NT2/D1 (cell line): ENCODE data around the gene KMT2C.
"Not testable (repeated sequence)": the region's sequence is repeated elsewhere in the genome, so short reads cannot be mapped to it uniquely, and the experiment has no call there.

Experiments used
- DNase-seq: peaks from one replicate; pipeline ENCODE4 v3.0.0-alpha.2; 2011; ENCODE audit warnings: low read depth, low spot score
- H3K27me3 ChIP-seq: 2 replicates; pipeline ENCODE4 v1.6.0; 2011; ENCODE audit warnings: mild to moderate bottlenecking; ENCODE audit not compliant: insufficient read length, insufficient read depth
- H3K36me3 ChIP-seq: 2 replicates; pipeline ENCODE4 v1.6.1; 2011; ENCODE audit warnings: mild to moderate bottlenecking, low read length, mixed read lengths; ENCODE audit not compliant: insufficient read depth, insufficient read length
- H3K4me1 ChIP-seq: 2 replicates; pipeline ENCODE4 v1.5.1; 2011; ENCODE audit not compliant: insufficient read depth, insufficient read length
- H3K4me3 ChIP-seq: 2 replicates; pipeline ENCODE4 v1.5.1; 2011; ENCODE audit warnings: low read depth; ENCODE audit not compliant: insufficient read length
- H3K9ac ChIP-seq: 2 replicates; pipeline ENCODE4 v1.6.0; 2011; ENCODE audit warnings: low read depth; ENCODE audit not compliant: insufficient read length
- H3K9me3 ChIP-seq: 2 replicates; pipeline ENCODE4 v1.5.1; 2011; ENCODE audit warnings: mild to moderate bottlenecking, low read length; ENCODE audit not compliant: insufficient read depth
- SUZ12 ChIP-seq: IDR thresholded peaks from 2 replicates; pipeline ENCODE4 v1.6.1; 2011; ENCODE audit not compliant: insufficient read length, insufficient read depth; ENCODE audit errors: extremely low read depth
- YY1 ChIP-seq: IDR thresholded peaks from 2 replicates; pipeline ENCODE4 v1.6.1; 2011; ENCODE audit not compliant: insufficient read length, insufficient read depth
- ZNF274 ChIP-seq: IDR thresholded peaks from 2 replicates; pipeline ENCODE4 v1.6.1; 2011; ENCODE audit warnings: mild to moderate bottlenecking, low read depth, low read length

The KMT2C gene

GRCh38 chr7:152414779-152415178, 21.0 kb downstream of the KMT2C start:
- no peak for DNase-seq
- no peaks in the 10 kb centered on the region for H3K27me3 ChIP-seq
- no peaks in the 10 kb centered on the region for H3K9me3 ChIP-seq
- H3K9ac ChIP-seq: no peak overlapping the region
- no peak for TF ChIP-seq YY1
- TF ChIP-seq ZNF274: no peak
- TF ChIP-seq SUZ12: no peak
- no peak overlapping the region for H3K4me3 ChIP-seq
- H3K4me1 ChIP-seq: no peaks in the 10 kb centered on the region
- H3K36me3 ChIP-seq: no peaks in the 10 kb centered on the region

GRCh38 chr7:152411389-152411788, 24.4 kb downstream of the KMT2C start:
- H3K36me3 ChIP-seq: no peaks in the 10 kb centered on the region
- no peak overlapping the region for H3K9ac ChIP-seq
- H3K4me1 ChIP-seq: no peaks in the 10 kb centered on the region
- H3K27me3 ChIP-seq: no peaks in the 10 kb centered on the region
- no peaks in the 10 kb centered on the region for H3K9me3 ChIP-seq
- TF ChIP-seq ZNF274: no peak
- no peak for TF ChIP-seq YY1
- TF ChIP-seq SUZ12: no peak
- DNase-seq: no peak
- H3K4me3 ChIP-seq: peak overlapping the region; percentile 2

- H3K27me3 ChIP-seq: no peaks in the 10 kb centered on the region
- no peak for TF ChIP-seq YY1
- TF ChIP-seq SUZ12: no peak
- no peak for TF ChIP-seq ZNF274
- no peak overlapping the region for H3K4me3 ChIP-seq
- H3K9ac ChIP-seq: no peak overlapping the region
- DNase-seq: no peak
- H3K9me3 ChIP-seq: no peaks in the 10 kb centered on the region
- H3K36me3 ChIP-seq: no peaks in the 10 kb centered on the region
- no peaks in the 10 kb centered on the region for H3K4me1 ChIP-seq
Observed at GRCh38 chr7:152406491-152406890, 29.3 kb downstream of the KMT2C start.

- not testable (repeated sequence) for H3K9ac ChIP-seq, H3K27me3 ChIP-seq, H3K4me1 ChIP-seq, H3K36me3 ChIP-seq, H3K4me3 ChIP-seq, H3K9me3 ChIP-seq, DNase-seq
Observed at GRCh38 chr7:152406030-152406429, 29.8 kb downstream of the KMT2C start.

GRCh38 chr7:152403726-152404125, 32.1 kb downstream of the KMT2C start:
- H3K4me1 ChIP-seq: no peaks in the 10 kb centered on the region
- H3K9ac ChIP-seq: no peak overlapping the region
- no peak for DNase-seq
- TF ChIP-seq YY1 (no peak), SUZ12 (no peak), ZNF274 (no peak)
- no peak overlapping the region for H3K4me3 ChIP-seq
- no peaks in the 10 kb centered on the region for H3K36me3 ChIP-seq
- no peaks in the 10 kb centered on the region for H3K9me3 ChIP-seq
- no peaks in the 10 kb centered on the region for H3K27me3 ChIP-seq

- H3K4me3 ChIP-seq: no peak overlapping the region
- TF ChIP-seq ZNF274: no peak
- DNase-seq: no peak
- H3K4me1 ChIP-seq: no peaks in the 10 kb centered on the region
- no peak overlapping the region for H3K9ac ChIP-seq
- H3K36me3 ChIP-seq: no peaks in the 10 kb centered on the region
- no peaks in the 10 kb centered on the region for H3K9me3 ChIP-seq
- no peaks in the 10 kb centered on the region for H3K27me3 ChIP-seq
Observed at GRCh38 chr7:152402384-152403250, 33.2 kb downstream of the KMT2C start.

GRCh38 chr7:152399344-152399743, 36.5 kb downstream of the KMT2C start:
- H3K36me3 ChIP-seq: no peaks in the 10 kb centered on the region
- H3K9me3 ChIP-seq: no peaks in the 10 kb centered on the region
- no peaks in the 10 kb centered on the region for H3K27me3 ChIP-seq
- peak; percentile 22 for DNase-seq
- H3K4me1 ChIP-seq: no peaks in the 10 kb centered on the region
- TF ChIP-seq YY1: no peak
- TF ChIP-seq SUZ12: no peak
- no peak for TF ChIP-seq ZNF274
- H3K4me3 ChIP-seq: no peak overlapping the region
- H3K9ac ChIP-seq: no peak overlapping the region

- TF ChIP-seq YY1 (no peak), SUZ12 (no peak), ZNF274 (no peak)
- DNase-seq: no peak
- no peaks in the 10 kb centered on the region for H3K9me3 ChIP-seq
Observed at GRCh38 chr7:152395112-152395511, 40.7 kb downstream of the KMT2C start.

GRCh38 chr7:152394214-152394613, 41.6 kb downstream of the KMT2C start:
- not testable (repeated sequence) for H3K4me3 ChIP-seq, H3K36me3 ChIP-seq, H3K27me3 ChIP-seq, H3K9me3 ChIP-seq, H3K9ac ChIP-seq, H3K4me1 ChIP-seq
- DNase-seq: peak; percentile 32

More at GRCh38 chr7:152395112-152395511, 40.7 kb downstream of the KMT2C start:
- Histone ChIP-seq H3K27me3 (no peaks in the 10 kb centered on the region), H3K36me3 (no peaks in the 10 kb centered on the region), H3K4me3 (no peak overlapping the region), H3K9ac (no peak overlapping the region), H3K4me1 (no peaks in the 10 kb centered on the region)
